ENCODE data around the gene FHIT.

The FHIT gene

GRCh38 chr3:60226912-60227311 lies 1024.3 kb downstream of the FHIT start:
- DNase-seq (ENCODE audit: low read depth, low spot score) = no peak

- no peak for DNase-seq (ENCODE audit: low read depth, low spot score)
These were observed 1025.4 kb downstream of the FHIT start for GRCh38 chr3:60225848-60226247.

- DNase-seq (ENCODE audit: low read depth, low spot score) = no peak
These were observed 1030.5 kb downstream of the FHIT start for GRCh38 chr3:60220768-60221167.

- DNase-seq (ENCODE audit: low read depth, low spot score) = no peak
These were observed 1031.8 kb downstream of the FHIT start for GRCh38 chr3:60219501-60219900.

- no peak for DNase-seq (ENCODE audit: low read depth, low spot score)
These were observed 1033.9 kb downstream of the FHIT start for GRCh38 chr3:60217156-60217911.

- DNase-seq (ENCODE audit: low read depth, low spot score) = no peak
These were observed 1034.7 kb downstream of the FHIT start for GRCh38 chr3:60216462-60217075.

- DNase-seq (ENCODE audit: low read depth, low spot score) = no peak
These were observed 1035.3 kb downstream of the FHIT start for GRCh38 chr3:60215946-60216345.

GRCh38 chr3:60207905-60208304 lies 1043.3 kb downstream of the FHIT start:
- DNase-seq (ENCODE audit: low read depth, low spot score) = no peak

GRCh38 chr3:60206206-60206605 lies 1045.0 kb downstream of the FHIT start:
- no peak for DNase-seq (ENCODE audit: low read depth, low spot score)

GRCh38 chr3:60202052-60202726 lies 1049.1 kb downstream of the FHIT start:
- DNase-seq (ENCODE audit: low read depth, low spot score) = no peak

GRCh38 chr3:60199306-60199705 lies 1051.9 kb downstream of the FHIT start:
- DNase-seq (ENCODE audit: low read depth, low spot score) = no peak

- DNase-seq (ENCODE audit: low read depth, low spot score) = no peak
These were observed 1053.0 kb downstream of the FHIT start for GRCh38 chr3:60198179-60198720.

- DNase-seq (ENCODE audit: low read depth, low spot score) = no peak
These were observed 1058.7 kb downstream of the FHIT start for GRCh38 chr3:60192297-60193114.

- DNase-seq (ENCODE audit: low read depth, low spot score) = no peak
These were observed 1061.2 kb downstream of the FHIT start for GRCh38 chr3:60190073-60190472.

GRCh38 chr3:60189304-60189703 lies 1061.9 kb downstream of the FHIT start:
- no peak for DNase-seq (ENCODE audit: low read depth, low spot score)

GRCh38 chr3:60188803-60189202 lies 1062.4 kb downstream of the FHIT start:
- DNase-seq (ENCODE audit: low read depth, low spot score) = no peak

GRCh38 chr3:60187343-60187742 lies 1063.9 kb downstream of the FHIT start:
- DNase-seq (ENCODE audit: low read depth, low spot score) = no peak

GRCh38 chr3:60186359-60186758 lies 1064.9 kb downstream of the FHIT start:
- DNase-seq (ENCODE audit: low read depth, low spot score) = no peak

- no peak for DNase-seq (ENCODE audit: low read depth, low spot score)
These were observed 1066.1 kb downstream of the FHIT start for GRCh38 chr3:60185161-60185560.

- no peak for DNase-seq (ENCODE audit: low read depth, low spot score)
These were observed 1068.6 kb downstream of the FHIT start for GRCh38 chr3:60182697-60183096.

- no peak for DNase-seq (ENCODE audit: low read depth, low spot score)
These were observed 1072.2 kb downstream of the FHIT start for GRCh38 chr3:60178931-60179653.
